Activated T-cell treated with anti-CD3 and anti-CD28 coated beads, Interleukin-2, amount 50 U/mL, for 1 hour (primary cell): ENCODE results near the gene NOTUM.

Experiments used
- DNase-seq: peaks from one replicate; pipeline ENCODE4 v3.0.0-alpha.2; 2020

The NOTUM gene

GRCh38 chr17:81976332-81977210, 15.6 kb upstream of the NOTUM start:
- DNase-seq: no peak

- DNase-seq: no peak
These were observed 12.4 kb upstream of the NOTUM start for GRCh38 chr17:81973432-81973831.

GRCh38 chr17:81968850-81969812, 8.1 kb upstream of the NOTUM start:
- DNase-seq: no peak

- no peak for DNase-seq
These were observed 7.4 kb upstream of the NOTUM start for GRCh38 chr17:81968396-81968745.

GRCh38 chr17:81967533-81968395, 6.8 kb upstream of the NOTUM start:
- DNase-seq: peak; percentile 86

- no peak for DNase-seq
These were observed 6.2 kb upstream of the NOTUM start for GRCh38 chr17:81967244-81967532.

- no peak for DNase-seq
These were observed 5.6 kb upstream of the NOTUM start for GRCh38 chr17:81966343-81967243.

- no peak for DNase-seq
These were observed 3.3 kb upstream of the NOTUM start for GRCh38 chr17:81964081-81964849.

- no peak for DNase-seq
These were observed 1.8 kb upstream of the NOTUM start for GRCh38 chr17:81962499-81963441.

- DNase-seq: peak; percentile 36
These were observed 823 bp upstream of the NOTUM start for GRCh38 chr17:81961521-81962498.

- peak; percentile 48 for DNase-seq
These were observed 643 bp downstream of the NOTUM start for GRCh38 chr17:81960130-81960958.

- DNase-seq: peak; percentile 90
These were observed 1.4 kb downstream of the NOTUM start for GRCh38 chr17:81959362-81960129.

GRCh38 chr17:81958633-81959342, 2.2 kb downstream of the NOTUM start:
- no peak for DNase-seq

- no peak for DNase-seq
These were observed 3.1 kb downstream of the NOTUM start for GRCh38 chr17:81957691-81958432.
